Activated naive CD4-positive, alpha-beta T cell treated with anti-CD3 and anti-CD28 coated beads, Interleukin-2, amount 50 U/mL, for 24 hours (primary cell): ENCODE results near the gene TM7SF3.

Experiments
- H3K27ac Mint-ChIP-seq: one replicate; pipeline ENCODE4 v1.8.0; 2021; ENCODE audit warnings: mild to moderate bottlenecking, mixed read lengths
- H3K27me3 Mint-ChIP-seq: one replicate; pipeline ENCODE4 v1.8.0; 2021; ENCODE audit warnings: mixed read lengths
- H3K36me3 Mint-ChIP-seq: one replicate; pipeline ENCODE4 v1.8.0; 2021; ENCODE audit warnings: mixed read lengths
- H3K4me1 Mint-ChIP-seq: one replicate; pipeline ENCODE4 v1.8.0; 2021; ENCODE audit warnings: mixed read lengths
- H3K4me3 Mint-ChIP-seq: one replicate; pipeline ENCODE4 v1.8.0; 2021; ENCODE audit warnings: mild to moderate bottlenecking, mixed read lengths
- H3K9me3 Mint-ChIP-seq: one replicate; pipeline ENCODE4 v1.8.0; 2021; ENCODE audit warnings: mixed read lengths

TM7SF3 gene

DNA sequence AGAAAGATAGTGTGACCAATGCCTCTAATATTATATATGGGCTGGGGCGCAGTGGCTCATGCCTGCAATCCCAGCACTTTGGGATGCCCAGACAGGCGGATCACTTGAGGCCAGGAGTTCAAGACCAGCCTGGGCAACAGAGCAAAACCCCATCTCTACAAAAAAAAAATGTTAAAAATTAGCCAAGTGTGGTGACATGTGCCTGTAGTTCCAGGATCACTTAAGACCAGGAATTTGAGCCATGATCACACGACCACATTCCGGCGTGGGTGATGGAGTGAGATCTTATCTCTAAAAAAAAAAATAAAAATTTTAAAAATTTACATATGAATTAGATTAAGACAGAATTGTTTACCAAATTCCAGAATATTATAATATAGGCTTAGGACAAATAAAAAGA is 12.0 kb downstream of the TM7SF3 start:
- Mint-ChIP-seq H3K27me3 (no peaks in the 10 kb centered on the region), H3K9me3 (no peaks in the 10 kb centered on the region), H3K4me3 (no peak overlapping the region), H3K4me1 (peaks cover 16% of the 10 kb centered on the region), H3K27ac (no peak overlapping the region), H3K36me3 (peaks cover 17% of the 10 kb centered on the region)

DNA sequence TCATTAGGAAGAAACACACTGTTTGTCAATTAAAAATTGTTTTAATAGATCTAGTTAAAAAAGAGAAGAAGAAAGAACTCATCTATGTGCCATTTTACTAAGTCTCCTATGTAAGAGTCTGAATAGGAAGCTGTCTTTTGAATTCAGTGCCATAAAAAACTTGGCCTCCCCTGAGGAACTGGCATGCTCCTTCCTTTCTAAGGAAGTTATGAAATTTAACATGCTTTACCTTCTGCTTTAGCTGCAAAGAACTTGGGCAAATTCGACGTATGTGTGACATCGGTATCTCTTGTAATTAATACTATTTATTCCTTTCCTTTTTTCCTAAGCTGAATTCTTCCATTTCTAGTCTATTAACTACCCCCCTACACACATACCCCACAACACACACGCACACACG is 12.5 kb downstream of the TM7SF3 start:
- Mint-ChIP-seq H3K4me1 (peaks cover 16% of the 10 kb centered on the region), H3K27ac (no peak overlapping the region), H3K9me3 (no peaks in the 10 kb centered on the region), H3K36me3 (peaks cover 17% of the 10 kb centered on the region), H3K4me3 (no peak overlapping the region), H3K27me3 (no peaks in the 10 kb centered on the region)

DNA sequence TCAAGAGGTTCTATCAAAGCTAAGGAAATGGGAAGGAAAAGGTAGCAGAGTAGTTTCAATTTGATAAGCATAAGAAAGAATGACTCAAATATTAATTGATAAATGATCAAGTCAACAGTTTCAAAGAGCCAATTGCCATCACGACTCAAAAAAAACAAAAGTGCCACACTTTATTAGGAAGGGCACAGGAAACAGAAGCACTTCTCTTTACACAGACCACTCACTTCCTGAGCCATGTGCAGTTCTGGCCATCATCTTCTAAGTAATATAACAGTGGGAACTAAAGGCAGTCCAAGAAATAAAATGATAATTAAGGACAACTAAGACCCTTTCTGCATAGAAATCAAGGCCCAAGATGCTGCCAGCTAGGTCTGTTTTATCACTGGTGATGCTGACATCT is 13.2 kb downstream of the TM7SF3 start:
- H3K36me3 Mint-ChIP-seq = peaks cover 17% of the 10 kb centered on the region
- H3K4me3 Mint-ChIP-seq = no peak overlapping the region
- H3K27me3 Mint-ChIP-seq = no peaks in the 10 kb centered on the region
- H3K4me1 Mint-ChIP-seq = peaks cover 16% of the 10 kb centered on the region
- H3K9me3 Mint-ChIP-seq = no peaks in the 10 kb centered on the region
- H3K27ac Mint-ChIP-seq = no peak overlapping the region

DNA sequence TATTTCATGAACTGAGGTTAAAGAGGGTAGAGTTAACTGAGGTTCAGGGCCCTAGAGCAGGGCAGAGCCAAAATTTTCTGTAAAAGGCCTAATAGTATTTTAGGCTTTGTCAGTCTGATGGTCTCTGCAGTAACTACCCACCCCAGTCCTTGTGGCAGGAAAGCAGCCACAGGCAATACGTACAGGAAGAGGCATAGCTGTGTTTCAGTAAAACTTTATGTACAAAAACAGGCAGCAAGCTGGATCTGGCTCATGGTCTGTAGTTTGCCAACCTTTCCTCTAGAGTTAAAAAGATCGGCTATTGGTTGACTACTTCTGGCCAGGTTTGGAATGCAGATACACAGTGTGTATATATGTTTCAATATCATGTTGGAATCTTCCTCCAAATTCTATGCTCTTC is 17.2 kb downstream of the TM7SF3 start:
- H3K4me1 Mint-ChIP-seq = peaks cover 4% of the 10 kb centered on the region
- peaks cover 22% of the 10 kb centered on the region for H3K36me3 Mint-ChIP-seq
- no peaks in the 10 kb centered on the region for H3K9me3 Mint-ChIP-seq
- H3K27ac Mint-ChIP-seq = no peak overlapping the region
- no peaks in the 10 kb centered on the region for H3K27me3 Mint-ChIP-seq
- no peak overlapping the region for H3K4me3 Mint-ChIP-seq

DNA sequence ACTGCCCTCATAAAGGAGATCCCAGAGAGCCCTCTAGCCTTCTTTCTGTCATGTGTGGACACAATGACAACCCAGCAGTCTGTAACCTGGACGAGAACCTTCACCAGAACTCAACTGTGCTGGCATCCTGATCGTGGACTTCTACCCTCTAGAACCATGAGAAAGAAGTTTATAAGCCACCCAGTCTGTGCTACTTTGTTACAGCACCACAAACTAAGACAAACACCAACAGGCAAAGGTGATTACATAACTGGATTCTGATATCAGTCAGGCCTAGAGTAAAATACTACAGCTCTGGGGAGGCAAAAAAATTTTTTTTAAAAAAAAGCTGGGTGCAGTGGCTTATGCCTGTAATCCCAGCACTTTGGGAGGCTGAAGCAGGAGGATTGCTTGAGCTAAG is 18.5 kb downstream of the TM7SF3 start:
- Mint-ChIP-seq H3K4me1 (peaks cover 4% of the 10 kb centered on the region), H3K9me3 (no peaks in the 10 kb centered on the region), H3K27ac (no peak overlapping the region), H3K4me3 (no peak overlapping the region), H3K36me3 (peaks cover 22% of the 10 kb centered on the region), H3K27me3 (no peaks in the 10 kb centered on the region)

DNA sequence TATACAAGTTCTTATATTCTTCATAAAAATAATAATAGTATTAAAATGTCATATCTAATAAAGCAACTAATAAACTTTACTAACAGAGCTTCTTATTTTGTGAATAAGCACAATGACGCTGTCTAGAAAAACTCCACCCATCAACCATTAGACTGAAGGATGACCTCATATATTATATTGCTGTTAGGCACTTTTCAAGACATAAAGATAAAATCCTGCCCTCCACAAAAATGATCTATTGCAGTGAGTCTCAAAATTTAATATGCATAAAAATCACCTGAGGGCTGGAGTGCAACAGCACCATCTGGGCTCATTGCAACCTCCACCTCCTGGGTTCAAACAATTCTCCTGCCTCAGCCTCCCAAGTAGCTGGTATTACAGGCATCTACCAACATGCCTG is 20.1 kb downstream of the TM7SF3 start:
- Mint-ChIP-seq H3K36me3 (peaks cover 21% of the 10 kb centered on the region), H3K4me1 (peaks cover 4% of the 10 kb centered on the region), H3K9me3 (no peaks in the 10 kb centered on the region), H3K4me3 (no peak overlapping the region), H3K27ac (no peak overlapping the region), H3K27me3 (no peaks in the 10 kb centered on the region)

DNA sequence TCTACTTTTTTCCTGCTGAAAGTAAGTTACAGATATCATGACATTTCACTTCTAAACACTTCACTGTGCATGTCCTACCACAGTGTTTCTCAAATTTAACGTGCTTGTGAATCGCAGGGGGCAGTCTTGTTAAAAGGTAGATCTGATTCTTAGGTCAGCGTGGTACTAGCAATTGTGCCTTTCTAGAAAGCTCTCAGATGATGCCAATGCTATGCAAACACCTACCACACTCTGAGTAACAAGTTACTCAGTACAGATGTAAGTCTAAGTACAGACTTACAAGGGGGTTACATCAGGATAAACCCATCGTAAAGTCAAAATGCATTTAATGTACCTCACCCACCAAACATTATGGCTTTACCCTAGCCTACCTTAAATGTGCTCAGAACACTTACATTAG is 22.4 kb downstream of the TM7SF3 start:
- Mint-ChIP-seq H3K9me3 (no peaks in the 10 kb centered on the region), H3K4me3 (no peak overlapping the region), H3K27me3 (no peaks in the 10 kb centered on the region), H3K27ac (no peak overlapping the region), H3K4me1 (no peaks in the 10 kb centered on the region), H3K36me3 (peaks cover 22% of the 10 kb centered on the region)

DNA sequence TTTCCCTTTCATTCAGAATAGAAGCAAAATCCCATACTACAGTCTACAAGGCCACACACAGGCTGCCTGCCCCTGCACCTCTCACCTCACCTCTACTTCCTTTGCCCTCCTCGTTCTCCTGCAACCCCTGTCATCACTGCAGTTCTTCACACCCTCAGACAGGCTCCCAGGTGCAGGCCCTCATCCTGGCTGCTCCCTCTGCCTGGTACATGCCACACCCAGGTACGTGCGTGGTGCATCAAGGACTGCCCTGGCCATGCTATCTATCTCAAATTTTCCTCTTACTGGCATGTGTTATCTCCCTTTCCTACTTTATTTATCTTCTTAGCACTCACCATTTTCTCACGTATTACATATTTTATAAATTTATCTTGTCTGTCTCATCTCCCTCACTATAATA is 24.3 kb downstream of the TM7SF3 start:
- Mint-ChIP-seq H3K27ac (no peak overlapping the region), H3K9me3 (no peaks in the 10 kb centered on the region), H3K4me1 (no peaks in the 10 kb centered on the region), H3K36me3 (peaks cover 26% of the 10 kb centered on the region), H3K4me3 (no peak overlapping the region), H3K27me3 (no peaks in the 10 kb centered on the region)

DNA sequence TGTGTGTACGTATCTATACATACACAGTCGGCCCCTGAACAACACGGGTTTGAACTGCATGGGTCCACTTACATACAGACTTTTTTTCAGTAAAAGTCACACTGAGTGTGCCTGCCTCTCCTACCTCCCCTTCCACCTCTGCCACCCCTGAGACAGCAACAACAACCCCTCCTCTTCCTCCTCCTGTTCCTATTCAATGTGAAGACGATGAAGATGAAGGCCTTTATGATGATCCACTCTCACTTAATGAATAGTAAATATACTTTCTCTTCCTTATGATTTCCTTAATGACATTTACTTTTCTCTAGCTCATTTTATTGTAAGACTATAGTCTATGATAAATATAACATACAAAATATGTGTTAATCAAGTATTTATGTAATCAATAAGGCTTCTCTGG is 25.5 kb downstream of the TM7SF3 start:
- no peak overlapping the region for H3K27ac Mint-ChIP-seq
- no peaks in the 10 kb centered on the region for H3K27me3 Mint-ChIP-seq
- no peaks in the 10 kb centered on the region for H3K9me3 Mint-ChIP-seq
- peaks cover 27% of the 10 kb centered on the region for H3K36me3 Mint-ChIP-seq
- no peaks in the 10 kb centered on the region for H3K4me1 Mint-ChIP-seq
- no peak overlapping the region for H3K4me3 Mint-ChIP-seq

DNA sequence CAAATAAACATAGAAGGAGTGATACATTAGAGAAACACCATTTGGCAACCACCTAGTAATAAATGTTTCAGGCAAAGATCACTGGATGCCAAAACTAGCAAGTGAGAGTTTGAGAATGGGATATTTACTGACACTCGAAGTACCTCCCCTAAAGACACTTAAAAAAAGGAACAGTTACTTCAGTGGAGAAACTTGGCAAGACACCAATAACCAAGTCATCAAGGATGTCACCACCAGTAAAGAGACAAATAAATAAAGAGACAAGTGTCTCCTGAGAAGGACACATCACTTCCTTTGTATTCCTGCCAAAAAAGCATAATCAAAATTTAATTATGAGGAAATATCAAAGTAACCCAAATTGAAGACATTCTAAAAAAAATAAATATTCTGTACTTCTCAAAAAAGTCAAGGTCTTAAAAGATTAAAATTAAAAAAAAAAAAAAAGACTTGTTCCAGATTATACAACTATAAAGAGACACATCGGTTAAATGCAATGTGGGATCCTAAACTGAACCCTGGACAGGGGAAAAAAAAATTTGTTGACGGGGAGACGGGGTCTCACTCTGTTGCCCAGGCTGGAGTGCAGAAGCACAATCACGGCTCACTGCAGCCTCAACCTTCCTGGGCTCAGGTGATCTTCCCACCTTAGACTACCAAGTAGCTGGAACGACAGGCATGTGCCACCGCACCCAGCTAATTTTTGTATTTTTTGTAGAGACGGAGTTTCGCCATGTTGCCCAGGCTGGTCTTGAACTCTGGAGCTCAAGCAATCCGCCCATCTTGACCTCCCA is 26.4 kb downstream of the TM7SF3 start:
- Mint-ChIP-seq H3K4me3 (no peak overlapping the region), H3K27ac (no peak overlapping the region), H3K9me3 (no peaks in the 10 kb centered on the region), H3K4me1 (no peaks in the 10 kb centered on the region), H3K27me3 (no peaks in the 10 kb centered on the region), H3K36me3 (peaks cover 31% of the 10 kb centered on the region)

DNA sequence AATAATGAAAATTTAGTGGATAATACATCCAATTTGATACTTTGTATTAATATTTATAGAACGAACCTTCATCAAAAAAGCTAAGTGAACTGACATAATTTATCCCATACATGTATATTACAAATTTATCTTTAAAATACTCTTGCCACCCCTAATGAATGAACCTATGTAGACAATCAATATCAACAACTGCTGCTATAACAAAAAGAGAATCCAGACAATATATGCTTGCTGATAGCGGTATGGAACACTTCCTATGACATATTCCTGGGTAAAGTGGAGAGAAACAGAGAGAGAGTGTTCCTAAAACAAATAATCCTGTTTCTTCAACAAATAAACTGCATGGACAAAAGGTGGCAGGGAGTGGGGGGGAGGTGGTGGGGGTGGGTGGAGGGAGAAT is 31.3 kb downstream of the TM7SF3 start:
- Mint-ChIP-seq H3K4me3 (no peak overlapping the region), H3K36me3 (peaks cover 32% of the 10 kb centered on the region), H3K27me3 (no peaks in the 10 kb centered on the region)

DNA sequence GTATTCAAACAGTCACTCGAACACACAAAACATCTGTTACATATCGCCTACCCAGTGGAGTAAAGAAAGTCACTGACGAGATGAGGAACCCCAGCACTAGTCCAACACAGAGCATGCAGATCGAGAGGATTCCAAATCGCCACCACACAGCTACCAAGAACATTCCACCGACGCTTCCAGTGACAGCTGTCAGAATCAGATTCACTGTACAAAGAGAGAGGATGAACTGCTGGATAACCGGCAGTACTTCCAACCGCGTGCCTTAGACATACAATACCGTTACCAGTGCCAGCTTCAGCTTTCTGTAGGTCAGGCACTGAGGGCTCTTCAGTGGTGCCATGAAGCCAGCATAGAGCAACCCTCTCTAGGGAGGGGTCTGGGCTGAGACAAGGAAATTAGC is 34.5 kb downstream of the TM7SF3 start:
- H3K27me3 Mint-ChIP-seq = no peaks in the 10 kb centered on the region
- no peaks in the 10 kb centered on the region for H3K9me3 Mint-ChIP-seq
- H3K4me3 Mint-ChIP-seq = no peak overlapping the region
- H3K36me3 Mint-ChIP-seq = peaks cover 19% of the 10 kb centered on the region
- no peak overlapping the region for H3K27ac Mint-ChIP-seq
- no peaks in the 10 kb centered on the region for H3K4me1 Mint-ChIP-seq

More for the DNA sequence above, 31.3 kb downstream of the TM7SF3 start:
- Mint-ChIP-seq H3K9me3 (no peaks in the 10 kb centered on the region), H3K4me1 (no peaks in the 10 kb centered on the region), H3K27ac (no peak overlapping the region)

DNA sequence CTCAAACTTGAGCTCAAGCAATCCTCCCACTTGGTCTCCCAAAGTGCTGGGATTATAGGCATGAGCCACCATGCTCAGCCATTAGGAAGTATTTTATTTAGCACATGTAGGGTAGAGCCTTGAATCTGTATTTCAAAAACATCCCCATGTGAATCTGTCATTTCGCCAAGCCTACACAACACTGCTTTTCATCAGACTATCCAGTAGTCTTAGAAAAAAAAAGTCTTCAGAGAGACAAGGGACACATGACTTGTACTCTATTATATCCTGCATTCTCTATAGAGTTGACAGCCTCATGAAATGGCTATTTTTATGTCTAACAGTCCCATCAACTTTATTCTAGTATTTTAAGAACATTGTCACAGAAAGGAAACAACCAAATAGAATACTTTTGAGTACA is 35.4 kb downstream of the TM7SF3 start:
- peaks cover 23% of the 10 kb centered on the region for H3K36me3 Mint-ChIP-seq
- no peak overlapping the region for H3K4me3 Mint-ChIP-seq
- H3K4me1 Mint-ChIP-seq = peaks cover 4% of the 10 kb centered on the region
- no peaks in the 10 kb centered on the region for H3K27me3 Mint-ChIP-seq
- no peak overlapping the region for H3K27ac Mint-ChIP-seq
- no peaks in the 10 kb centered on the region for H3K9me3 Mint-ChIP-seq

DNA sequence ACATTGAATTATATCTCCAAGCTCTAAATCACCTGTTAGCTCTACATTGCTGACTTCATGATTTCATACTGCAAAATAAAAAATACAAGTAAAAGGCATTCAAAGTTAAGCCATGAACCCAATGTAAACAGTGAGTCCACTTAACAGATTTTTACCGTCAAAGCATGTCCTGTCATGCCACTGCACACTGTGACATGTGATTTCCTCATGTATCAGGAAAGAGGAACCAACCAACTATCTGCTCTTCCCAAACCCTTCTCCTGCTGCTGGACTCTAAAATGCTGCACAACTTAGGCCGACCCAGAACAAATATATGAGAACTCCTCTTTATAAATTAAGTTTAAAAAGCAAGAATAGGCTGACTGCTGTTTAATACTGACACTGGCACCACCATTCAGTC is 37.5 kb downstream of the TM7SF3 start:
- Mint-ChIP-seq H3K27ac (no peak overlapping the region), H3K4me3 (no peak overlapping the region), H3K27me3 (no peaks in the 10 kb centered on the region), H3K36me3 (peaks cover 16% of the 10 kb centered on the region), H3K4me1 (peaks cover 13% of the 10 kb centered on the region), H3K9me3 (no peaks in the 10 kb centered on the region)

DNA sequence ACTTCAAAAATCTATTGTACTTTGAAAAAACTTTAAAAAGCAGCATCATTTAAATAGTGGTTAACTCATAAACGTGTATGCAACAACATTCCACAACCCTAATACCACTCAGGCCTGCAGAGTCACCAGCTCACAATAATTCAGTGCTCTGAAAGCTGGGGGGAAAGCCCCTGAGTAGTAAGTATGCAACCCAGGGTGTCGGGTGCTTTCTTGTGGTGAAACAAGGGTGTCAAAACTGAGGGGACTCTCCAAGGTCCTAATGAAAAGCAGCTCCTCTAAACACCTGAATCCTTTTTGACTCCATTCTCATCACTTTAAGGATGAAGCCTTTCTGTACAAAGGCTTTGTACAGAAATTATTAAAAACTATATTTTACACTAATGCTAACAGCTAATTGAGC is 42.2 kb downstream of the TM7SF3 start:
- peaks cover 19% of the 10 kb centered on the region for H3K36me3 Mint-ChIP-seq

DNA sequence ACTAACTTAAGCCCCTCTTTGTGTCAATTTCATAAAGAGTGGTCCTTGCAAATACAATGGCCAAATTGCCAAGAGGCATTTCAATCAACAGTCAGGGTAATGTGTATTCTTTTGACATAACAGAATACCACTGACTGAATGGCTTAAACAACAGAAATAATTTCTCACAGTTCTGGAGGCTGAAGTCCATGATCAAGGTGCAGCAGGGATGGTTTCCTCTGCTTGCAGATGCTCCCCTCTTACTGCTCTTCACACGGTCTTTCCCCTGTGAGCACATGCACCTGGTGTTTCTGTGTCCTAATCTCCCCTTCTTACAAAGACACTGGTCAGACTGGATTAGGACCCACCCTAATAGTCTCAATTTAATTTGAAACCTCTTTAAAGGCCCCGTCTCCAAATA is 44.0 kb downstream of the TM7SF3 start:
- H3K9me3 Mint-ChIP-seq = no peaks in the 10 kb centered on the region
- H3K27me3 Mint-ChIP-seq = no peaks in the 10 kb centered on the region
- no peak overlapping the region for H3K4me3 Mint-ChIP-seq
- H3K27ac Mint-ChIP-seq = no peak overlapping the region
- H3K4me1 Mint-ChIP-seq = peaks cover 29% of the 10 kb centered on the region
- H3K36me3 Mint-ChIP-seq = peaks cover 19% of the 10 kb centered on the region

More for the DNA sequence above, 42.2 kb downstream of the TM7SF3 start:
- Mint-ChIP-seq H3K27ac (peak overlapping the region; percentile 30), H3K4me1 (peaks cover 29% of the 10 kb centered on the region), H3K27me3 (no peaks in the 10 kb centered on the region), H3K4me3 (peak overlapping the region; percentile 59), H3K9me3 (no peaks in the 10 kb centered on the region)

DNA sequence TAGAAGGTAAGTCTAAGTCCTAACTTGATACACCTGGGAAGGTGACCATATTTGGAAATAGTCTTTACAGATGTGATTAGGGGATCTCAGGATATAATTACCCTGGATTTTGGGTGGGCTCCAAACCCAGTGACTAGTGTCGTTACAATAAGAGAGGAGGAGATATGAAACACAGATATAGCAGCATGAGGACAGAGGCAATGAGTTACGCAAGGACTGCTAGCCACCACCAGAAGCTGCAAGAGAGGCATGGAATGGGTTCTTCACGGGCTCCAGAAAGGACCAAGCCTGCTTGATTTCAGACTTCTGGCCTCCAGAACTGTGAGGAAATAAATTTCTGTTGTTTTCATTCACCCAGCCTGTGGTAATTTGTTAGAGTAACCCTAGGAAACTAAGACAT is 47.3 kb downstream of the TM7SF3 start:
- peaks cover 25% of the 10 kb centered on the region for H3K36me3 Mint-ChIP-seq
- peaks cover 21% of the 10 kb centered on the region for H3K4me1 Mint-ChIP-seq
- H3K4me3 Mint-ChIP-seq = no peak overlapping the region
- H3K27me3 Mint-ChIP-seq = no peaks in the 10 kb centered on the region
- no peaks in the 10 kb centered on the region for H3K9me3 Mint-ChIP-seq
- no peak overlapping the region for H3K27ac Mint-ChIP-seq
